HG02840 (cell line): ENCODE data around the gene BUD23.

Experiments
- ATAC-seq: cut with Tn5 transposase; IDR thresholded peaks from one replicate; pipeline ENCODE4 v1.9.1; 2021; ENCODE audit warnings: mild to moderate bottlenecking, moderate library complexity, moderate number of reproducible peaks; ENCODE audit not compliant: unreplicated experiment, low FRiP score

BUD23 gene

DNA sequence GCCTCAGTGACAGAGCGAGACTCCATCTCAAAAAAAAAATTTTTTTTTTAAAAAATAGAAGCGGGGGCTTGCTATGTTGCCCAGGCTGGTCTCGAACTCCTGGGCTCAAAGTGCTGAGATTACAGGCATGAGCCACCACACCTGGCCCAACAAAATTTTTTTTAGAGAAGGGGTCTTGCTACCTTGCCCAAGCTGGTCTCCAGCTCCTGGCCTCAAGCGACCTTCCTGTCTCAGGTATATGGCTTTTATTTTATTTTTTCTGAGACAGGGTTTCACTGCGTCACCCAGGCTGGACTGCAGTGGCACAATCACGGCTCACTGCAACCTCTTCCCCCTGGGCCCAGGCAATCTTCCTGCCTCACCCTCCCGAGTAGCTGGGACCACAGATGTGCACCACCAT, 56.8 kb downstream of the BUD23 start:
- ATAC-seq, result no peak

- no peak for ATAC-seq
These were observed 57.4 kb downstream of the BUD23 start for GRCh38 chr7:73740771-73741170.

- ATAC-seq, result no peak
These were observed 58.2 kb downstream of the BUD23 start for GRCh38 chr7:73741600-73741999.

DNA sequence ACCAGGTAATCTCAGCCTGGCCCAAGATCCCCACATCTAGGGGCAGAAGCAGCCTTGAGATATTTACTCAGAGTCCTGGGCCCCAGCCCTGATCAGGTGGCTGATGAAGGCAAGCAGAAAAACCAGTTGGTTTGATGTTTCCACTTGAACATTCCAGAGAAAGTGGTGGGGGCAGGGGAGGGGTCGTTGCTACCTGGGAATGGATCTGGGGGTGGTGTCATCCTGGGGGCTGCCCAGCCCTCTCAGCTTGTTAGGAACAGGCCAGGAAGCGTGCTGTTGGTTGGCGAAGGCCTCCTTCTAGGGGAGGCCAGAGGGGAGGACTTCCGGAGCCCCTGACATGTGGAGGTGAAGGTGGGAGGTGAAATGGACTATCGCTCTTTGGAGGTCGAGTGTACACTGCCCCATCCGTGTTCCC, 58.9 kb downstream of the BUD23 start:
- ATAC-seq, result no peak

DNA sequence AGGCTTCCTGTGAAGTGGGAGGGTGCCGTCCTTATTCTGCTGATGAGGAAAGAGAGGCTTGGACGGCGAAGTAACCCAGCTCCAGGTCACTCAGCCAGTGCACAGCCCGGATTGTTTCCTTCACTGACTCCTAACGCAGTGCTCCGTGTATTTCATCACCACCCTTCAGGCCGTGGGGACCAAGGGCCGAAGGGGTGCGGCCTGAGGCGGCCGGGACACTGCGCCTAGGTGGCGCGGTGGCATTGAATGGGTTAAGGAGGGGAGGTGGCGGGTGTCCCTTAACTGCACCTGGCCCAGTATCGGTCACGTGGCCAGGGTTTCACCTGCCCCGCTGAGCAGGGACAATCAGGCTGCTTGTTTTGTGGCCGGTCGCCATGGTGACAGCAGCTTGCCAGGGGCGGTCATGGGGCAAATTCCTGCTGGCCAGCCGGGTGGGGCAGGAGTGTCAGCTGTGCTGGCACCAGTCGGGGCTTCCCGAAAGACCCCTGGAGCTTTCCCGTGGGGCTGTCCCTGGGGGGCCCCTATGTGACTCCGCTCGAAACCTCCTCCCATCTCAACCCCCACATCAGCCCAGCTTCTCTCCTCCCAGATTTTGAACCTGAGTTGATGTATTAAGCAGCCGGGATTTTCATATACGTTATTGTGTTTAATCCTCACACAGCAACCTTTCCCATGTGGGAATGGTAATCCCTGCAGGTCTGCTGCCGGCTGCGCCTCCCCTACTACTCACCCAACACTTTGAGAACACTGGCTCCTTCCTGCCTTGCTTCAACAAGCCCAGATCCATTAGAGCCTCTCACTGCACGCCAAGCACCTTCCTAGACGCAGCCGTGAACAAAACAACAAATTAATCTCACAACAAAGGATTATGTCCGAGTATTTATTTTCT, 59.6 kb downstream of the BUD23 start:
- ATAC-seq, result no peak

DNA sequence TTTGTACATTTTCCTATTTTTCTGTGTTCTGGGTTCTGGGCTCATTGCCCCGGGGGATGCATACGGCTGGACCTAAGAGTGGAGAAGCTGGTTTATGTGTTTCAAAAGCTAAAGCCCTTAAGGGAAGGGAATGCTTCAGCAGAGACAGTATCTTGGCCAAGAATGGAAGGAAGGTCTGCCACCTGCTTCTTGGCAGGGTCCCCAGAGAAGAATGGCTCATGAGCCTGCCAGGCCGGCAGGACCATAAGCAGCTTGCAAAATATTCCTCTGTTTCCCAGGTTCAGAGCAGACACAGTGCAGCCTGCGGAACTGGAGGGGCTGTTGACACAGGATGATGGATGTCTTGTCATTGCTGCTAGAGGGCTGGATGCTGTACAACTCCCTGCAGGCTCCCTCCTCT, 63.0 kb downstream of the BUD23 start:
- no peak for ATAC-seq
